Omental fat pad (tissue), 4 donors: ENCODE results near the gene SCN11A. TPM values are rescaled to one million over a fixed set of nuclear protein-coding genes. Genes with fewer than 3 reads are reported as not detected.
"Not testable (repeated sequence)": the region's sequence is repeated elsewhere in the genome, so short reads cannot be mapped to it uniquely, and the experiment has no call there.

Experiments
- ATAC-seq: fragments of 150-250 bp; one replicate; pipeline ENCODE4 v1.9.1; 2016; ENCODE audit warnings: mild to moderate bottlenecking, moderate library complexity; ENCODE audit not compliant: low FRiP score
- DNase-seq: peaks from one replicate; pipeline ENCODE4 v3.0.0-alpha.2; 2019; ENCODE audit warnings: low spot score
- total RNA-seq, 4 donors: library from RNA; depleted of rRNA; stranded (reverse); fragments of >200 nt; gene quantifications; one replicate each; pipeline ENCODE4 v1.1.0, GENCODE V29; 2016
- TF ChIP-seq, protein P1 (sequence below), 3 donors: fragments of 450-650 bp; IDR thresholded peaks; one replicate each; pipeline ENCODE4 v1.5.1; 2016 to 2017; ENCODE audit warnings: antibody characterized with exemption in 3 of 3, mild to moderate bottlenecking in 3 of 3, moderate library complexity in 2 of 3

Gene SCN11A
- total RNA-seq, 4 donors from 2014 or later: 0.31 to 0.63 (median 0.46) TPM

DNA sequence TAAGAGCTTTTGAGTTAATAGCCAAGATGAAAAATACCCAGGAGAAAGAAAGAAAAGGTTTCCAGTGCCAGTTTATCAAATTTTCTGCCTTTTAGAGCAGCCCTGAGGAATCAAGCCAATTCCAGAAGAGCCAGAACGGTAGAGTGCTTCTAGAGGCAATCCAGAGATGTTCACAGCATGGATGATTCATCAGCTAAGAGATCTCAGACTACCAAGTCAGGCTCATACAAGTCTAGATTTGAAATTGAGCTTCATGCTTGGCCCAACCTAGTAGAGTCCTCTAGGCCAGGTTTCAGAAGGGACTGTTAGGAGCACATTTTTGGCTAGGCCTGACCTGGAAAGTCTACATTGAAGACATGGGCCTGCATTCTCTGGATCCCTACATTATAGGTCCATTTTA is 15.5 kb upstream of the SCN11A start:
- TF ChIP-seq, protein P1, sequence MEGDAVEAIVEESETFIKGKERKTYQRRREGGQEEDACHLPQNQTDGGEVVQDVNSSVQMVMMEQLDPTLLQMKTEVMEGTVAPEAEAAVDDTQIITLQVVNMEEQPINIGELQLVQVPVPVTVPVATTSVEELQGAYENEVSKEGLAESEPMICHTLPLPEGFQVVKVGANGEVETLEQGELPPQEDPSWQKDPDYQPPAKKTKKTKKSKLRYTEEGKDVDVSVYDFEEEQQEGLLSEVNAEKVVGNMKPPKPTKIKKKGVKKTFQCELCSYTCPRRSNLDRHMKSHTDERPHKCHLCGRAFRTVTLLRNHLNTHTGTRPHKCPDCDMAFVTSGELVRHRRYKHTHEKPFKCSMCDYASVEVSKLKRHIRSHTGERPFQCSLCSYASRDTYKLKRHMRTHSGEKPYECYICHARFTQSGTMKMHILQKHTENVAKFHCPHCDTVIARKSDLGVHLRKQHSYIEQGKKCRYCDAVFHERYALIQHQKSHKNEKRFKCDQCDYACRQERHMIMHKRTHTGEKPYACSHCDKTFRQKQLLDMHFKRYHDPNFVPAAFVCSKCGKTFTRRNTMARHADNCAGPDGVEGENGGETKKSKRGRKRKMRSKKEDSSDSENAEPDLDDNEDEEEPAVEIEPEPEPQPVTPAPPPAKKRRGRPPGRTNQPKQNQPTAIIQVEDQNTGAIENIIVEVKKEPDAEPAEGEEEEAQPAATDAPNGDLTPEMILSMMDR (IDR thresholded peaks at IDR 0.05): no peak
- ATAC-seq (no peak), DNase-seq (no peak)

DNA sequence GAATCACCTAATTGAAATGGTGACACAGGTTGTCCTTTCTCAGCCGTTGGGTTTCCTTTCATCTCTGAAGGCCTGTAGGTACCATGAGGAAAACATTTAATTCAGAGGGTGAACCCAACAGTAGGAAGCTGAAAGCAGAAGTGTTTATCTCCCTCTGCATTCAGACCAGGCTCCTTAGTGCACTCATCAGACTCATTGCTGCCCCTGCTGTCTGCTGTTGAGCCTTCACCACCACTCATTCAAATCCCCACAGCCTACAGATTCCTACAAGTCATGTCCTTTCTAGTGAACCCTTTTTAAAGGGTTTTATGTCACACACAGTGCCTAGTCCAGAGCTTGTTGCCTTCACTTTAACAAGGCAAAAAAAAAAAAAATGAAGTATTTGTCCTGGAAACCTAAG is 13.5 kb upstream of the SCN11A start:
- no peak for ATAC-seq
- no peak for DNase-seq
- TF ChIP-seq, protein P1 (IDR thresholded peaks at IDR 0.05): no peak

DNA sequence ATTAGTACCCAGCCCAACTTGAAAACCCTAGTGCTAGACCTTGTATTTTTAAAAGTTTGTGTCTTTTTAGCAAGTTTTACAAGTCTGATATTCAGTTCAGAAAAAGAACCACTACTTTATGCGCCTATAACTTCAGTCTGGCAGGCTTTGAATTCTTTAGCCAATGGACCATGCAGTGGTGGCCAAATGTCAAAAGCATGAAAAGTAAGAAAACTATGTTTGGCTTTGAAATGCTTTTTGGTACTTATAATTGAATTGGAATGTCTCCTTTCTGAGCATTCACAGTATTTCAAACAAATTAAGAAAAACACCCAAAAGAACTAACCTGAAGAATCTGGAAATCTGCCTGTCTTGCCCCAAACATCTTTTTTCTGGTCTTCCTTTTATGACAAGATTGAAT is 12.9 kb upstream of the SCN11A start:
- DNase-seq: no peak
- no peak for ATAC-seq
- TF ChIP-seq, protein P1 (IDR thresholded peaks at IDR 0.05): no peak

DNA sequence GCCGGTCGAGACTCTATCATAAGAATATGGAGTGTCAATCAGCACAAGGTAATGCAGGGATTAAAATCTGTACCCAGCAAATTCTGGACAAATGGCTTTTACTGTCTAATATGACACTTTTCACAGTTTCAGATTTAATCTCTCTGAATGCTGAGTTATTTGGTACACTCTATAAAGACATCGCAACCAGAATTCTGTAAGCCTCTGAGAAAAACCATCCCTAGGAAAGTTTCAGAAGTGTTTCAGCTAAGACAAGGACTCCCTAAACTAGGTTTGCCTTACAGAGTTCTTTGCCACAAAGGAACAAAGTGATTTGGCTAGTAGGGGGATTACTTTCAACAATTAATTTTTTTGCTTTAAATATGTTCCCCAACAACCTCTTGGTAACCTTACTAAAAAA is 11.4 kb upstream of the SCN11A start:
- TF ChIP-seq, protein P1 (IDR thresholded peaks at IDR 0.05): no peak
- no peak for ATAC-seq
- DNase-seq: no peak

DNA sequence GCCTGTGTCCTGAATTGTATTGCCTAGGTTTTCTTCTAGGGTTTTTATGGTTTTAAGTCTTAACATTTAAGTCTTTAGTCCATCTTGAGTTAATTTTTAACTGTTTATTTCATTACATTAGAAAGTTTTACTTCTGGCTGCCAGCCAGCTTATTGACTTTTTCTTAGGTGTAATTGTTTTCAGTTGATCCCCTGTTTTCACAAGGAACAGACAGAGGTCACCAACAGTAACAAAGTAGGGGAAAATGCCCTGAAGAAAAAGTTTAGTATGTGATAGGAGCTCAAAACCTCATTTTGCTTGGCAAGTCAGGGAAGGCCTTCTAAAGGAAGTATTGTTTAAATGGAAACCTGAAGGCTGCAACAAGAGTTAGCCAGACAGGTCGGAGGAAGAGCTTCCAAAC is 10.4 kb upstream of the SCN11A start:
- TF ChIP-seq, protein P1 (IDR thresholded peaks at IDR 0.05): no peak
- ATAC-seq (no peak), DNase-seq (no peak)

DNA sequence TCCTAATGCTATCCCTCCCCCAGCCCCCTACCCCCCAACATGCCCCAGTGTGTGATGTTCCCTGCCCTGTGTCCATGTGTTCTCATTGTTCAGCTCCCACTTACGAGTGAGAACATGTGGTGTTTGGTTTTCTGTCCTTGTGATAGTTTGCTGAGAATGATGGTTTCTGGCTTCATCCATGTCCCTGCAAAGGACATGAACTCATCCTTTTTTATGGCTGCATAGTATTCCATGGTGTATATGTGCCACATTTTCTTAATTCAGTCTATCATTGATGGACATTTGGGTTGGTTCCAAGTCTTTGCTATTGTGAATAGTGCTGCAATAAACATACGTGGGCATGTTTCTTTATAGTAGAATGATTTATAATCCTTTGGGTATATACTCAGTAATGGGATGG is 9.5 kb upstream of the SCN11A start:
- not testable (repeated sequence) for ATAC-seq, DNase-seq

DNA sequence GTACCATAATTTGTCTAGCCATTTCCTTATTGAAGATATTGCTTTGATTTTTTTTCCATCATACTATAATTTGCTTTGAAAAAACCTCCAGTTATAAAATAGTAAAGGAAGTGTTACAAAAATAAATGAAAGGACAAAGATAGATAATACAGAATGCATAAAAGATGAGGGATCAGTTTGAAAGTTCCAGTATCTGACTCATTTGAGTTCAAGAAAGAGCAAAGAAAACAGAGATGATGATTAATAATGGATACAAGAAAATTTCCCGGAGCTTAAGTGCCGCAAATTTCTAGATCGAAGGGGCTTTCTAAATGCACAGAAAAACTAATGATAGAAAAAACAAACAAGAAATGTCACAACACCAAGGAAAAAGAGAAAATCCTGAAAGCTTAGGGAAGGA is 4.4 kb upstream of the SCN11A start:
- TF ChIP-seq, protein P1 (IDR thresholded peaks at IDR 0.05): no peak
- DNase-seq (no peak), ATAC-seq (no peak)

DNA sequence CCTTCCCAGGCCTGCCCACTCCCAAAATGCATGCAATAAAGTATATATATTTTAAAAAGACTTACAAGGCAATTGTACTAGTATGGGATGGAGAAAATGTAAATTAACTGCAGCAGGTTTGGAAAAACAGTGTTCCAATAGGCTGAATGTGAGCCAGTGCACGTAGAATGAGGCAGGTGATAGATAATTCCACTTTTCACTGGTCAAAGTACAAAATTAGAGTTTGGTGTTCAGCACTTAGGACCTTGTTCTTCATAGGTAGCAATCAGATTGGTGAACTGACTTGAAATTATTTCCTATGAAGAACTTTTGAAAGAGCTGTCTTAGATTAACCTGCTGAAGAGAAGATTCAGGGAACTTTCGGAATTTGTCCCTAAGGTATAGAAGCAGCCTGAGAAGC is 2.0 kb upstream of the SCN11A start:
- no peak for ATAC-seq
- TF ChIP-seq, protein P1 (IDR thresholded peaks at IDR 0.05): no peak
- DNase-seq: no peak
